HEK293 (cell line): ENCODE measurements around the gene AGT.

Source experiments
- PRDM1 ChIP-seq: fragments of 450-650 bp; formaldehyde crosslinking; IDR thresholded peaks from 2 replicates; pipeline ENCODE4; 2016; ENCODE audit warnings: missing biosample characterization, missing genetic modification characterization
- TCF7L2 ChIP-seq: IDR thresholded peaks from 2 replicates; pipeline ENCODE4 v1.6.1; 2011; ENCODE audit warnings: low read depth, mild to moderate bottlenecking, inconsistent platforms, low read length, moderate library complexity, borderline replicate concordance
- YY1 ChIP-seq: fragments of 450-650 bp; formaldehyde crosslinking; IDR thresholded peaks from 2 replicates; pipeline ENCODE4 v1.5.1; 2018; ENCODE audit warnings: missing biosample characterization, missing genetic modification characterization
- ZBTB20 ChIP-seq: fragments of 450-650 bp; formaldehyde crosslinking; IDR thresholded peaks from 2 replicates; pipeline ENCODE4 v1.5.1; 2016; ENCODE audit warnings: missing biosample characterization, missing genetic modification characterization
- ZFP37 ChIP-seq: fragments of 450-650 bp; formaldehyde crosslinking; IDR thresholded peaks from 2 replicates; pipeline ENCODE4 v1.5.1; 2016; ENCODE audit warnings: missing biosample characterization, missing genetic modification characterization
- ZNF175 ChIP-seq: fragments of 450-650 bp; formaldehyde crosslinking; IDR thresholded peaks from 2 replicates; pipeline ENCODE4 v1.5.1; 2016; ENCODE audit warnings: missing biosample characterization, missing genetic modification characterization
- ZNF19 ChIP-seq: fragments of 450-650 bp; formaldehyde crosslinking; IDR thresholded peaks from 2 replicates; pipeline ENCODE4; 2016; ENCODE audit warnings: missing biosample characterization, missing genetic modification characterization, low read depth
- ZNF335 ChIP-seq: fragments of 450-650 bp; formaldehyde crosslinking; conservative IDR thresholded peaks from 2 replicates; pipeline ENCODE4 v1.5.1; 2016; ENCODE audit warnings: missing biosample characterization, missing genetic modification characterization
- ZNF747 ChIP-seq: fragments of 450-650 bp; formaldehyde crosslinking; IDR thresholded peaks from 2 replicates; pipeline ENCODE4 v1.5.1; 2016; ENCODE audit warnings: missing biosample characterization, missing genetic modification characterization
- TF ChIP-seq, protein P1 (sequence below): fragments of 450-650 bp; formaldehyde crosslinking; IDR thresholded peaks from 2 replicates; pipeline ENCODE4 v1.5.1; 2016; ENCODE audit warnings: missing biosample characterization, missing genetic modification characterization
- TF ChIP-seq, protein P2 (sequence below): fragments of 450-650 bp; formaldehyde crosslinking; IDR thresholded peaks from 2 replicates; pipeline ENCODE4 v1.5.1; 2016; ENCODE audit warnings: missing biosample characterization, missing genetic modification characterization
- TF ChIP-seq, protein P3 (sequence below): fragments of 450-650 bp; formaldehyde crosslinking; IDR thresholded peaks from 2 replicates; pipeline ENCODE4 v1.5.1; 2016; ENCODE audit warnings: missing biosample characterization, missing genetic modification characterization, low read depth
- TF ChIP-seq, protein P4 (sequence below): fragments of 450-650 bp; formaldehyde crosslinking; IDR thresholded peaks from 2 replicates; pipeline ENCODE4 v1.5.1; 2016; ENCODE audit warnings: missing biosample characterization, missing genetic modification characterization
- TF ChIP-seq, protein P5 (sequence below): fragments of 450-650 bp; IDR thresholded peaks from 2 replicates; pipeline ENCODE4 v1.5.1; 2018; ENCODE audit warnings: missing biosample characterization, mild to moderate bottlenecking, missing genetic modification characterization

DNA sequence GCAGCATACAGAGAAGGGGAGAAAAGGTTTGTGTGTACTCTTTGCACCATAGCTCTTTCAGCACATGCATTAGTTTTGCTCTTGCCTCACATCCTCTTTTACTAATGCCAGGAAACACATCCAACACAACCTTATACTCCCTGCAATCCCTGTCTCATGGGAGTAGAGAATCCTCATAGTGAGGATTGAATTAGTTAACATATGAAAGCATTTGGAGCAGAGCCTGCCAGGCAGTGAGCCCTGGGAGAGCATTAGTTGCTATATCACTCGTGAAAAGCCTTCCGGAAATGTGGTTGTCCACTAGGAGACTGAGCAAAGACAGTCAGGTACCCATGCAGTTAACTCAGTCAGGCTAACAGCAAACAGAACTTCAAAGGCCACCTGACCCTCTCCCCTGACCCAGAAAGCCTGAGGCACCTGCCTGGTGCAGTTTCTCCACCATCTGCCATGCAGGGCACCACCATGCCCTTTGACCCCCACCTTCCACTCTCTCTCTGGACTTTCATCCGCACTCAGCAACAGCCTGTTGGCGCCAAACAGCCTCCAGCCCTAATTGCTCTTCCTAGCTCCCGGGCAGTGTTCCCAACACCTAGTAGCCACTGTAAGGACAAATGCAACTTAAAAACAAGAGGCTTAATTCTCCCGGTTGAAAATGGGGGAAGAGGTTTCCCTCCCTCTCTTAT lies 14.9 kb upstream of the AGT start:
- TF ChIP-seq, protein P1, sequence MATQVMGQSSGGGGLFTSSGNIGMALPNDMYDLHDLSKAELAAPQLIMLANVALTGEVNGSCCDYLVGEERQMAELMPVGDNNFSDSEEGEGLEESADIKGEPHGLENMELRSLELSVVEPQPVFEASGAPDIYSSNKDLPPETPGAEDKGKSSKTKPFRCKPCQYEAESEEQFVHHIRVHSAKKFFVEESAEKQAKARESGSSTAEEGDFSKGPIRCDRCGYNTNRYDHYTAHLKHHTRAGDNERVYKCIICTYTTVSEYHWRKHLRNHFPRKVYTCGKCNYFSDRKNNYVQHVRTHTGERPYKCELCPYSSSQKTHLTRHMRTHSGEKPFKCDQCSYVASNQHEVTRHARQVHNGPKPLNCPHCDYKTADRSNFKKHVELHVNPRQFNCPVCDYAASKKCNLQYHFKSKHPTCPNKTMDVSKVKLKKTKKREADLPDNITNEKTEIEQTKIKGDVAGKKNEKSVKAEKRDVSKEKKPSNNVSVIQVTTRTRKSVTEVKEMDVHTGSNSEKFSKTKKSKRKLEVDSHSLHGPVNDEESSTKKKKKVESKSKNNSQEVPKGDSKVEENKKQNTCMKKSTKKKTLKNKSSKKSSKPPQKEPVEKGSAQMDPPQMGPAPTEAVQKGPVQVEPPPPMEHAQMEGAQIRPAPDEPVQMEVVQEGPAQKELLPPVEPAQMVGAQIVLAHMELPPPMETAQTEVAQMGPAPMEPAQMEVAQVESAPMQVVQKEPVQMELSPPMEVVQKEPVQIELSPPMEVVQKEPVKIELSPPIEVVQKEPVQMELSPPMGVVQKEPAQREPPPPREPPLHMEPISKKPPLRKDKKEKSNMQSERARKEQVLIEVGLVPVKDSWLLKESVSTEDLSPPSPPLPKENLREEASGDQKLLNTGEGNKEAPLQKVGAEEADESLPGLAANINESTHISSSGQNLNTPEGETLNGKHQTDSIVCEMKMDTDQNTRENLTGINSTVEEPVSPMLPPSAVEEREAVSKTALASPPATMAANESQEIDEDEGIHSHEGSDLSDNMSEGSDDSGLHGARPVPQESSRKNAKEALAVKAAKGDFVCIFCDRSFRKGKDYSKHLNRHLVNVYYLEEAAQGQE (tag by site-specific recombination), result no peak
- TF ChIP-seq ZNF335 (tag by site-specific recombination) (no peak), YY1 (tag by site-specific recombination) (no peak), ZBTB20 (tag by site-specific recombination) (no peak), ZFP37 (tag by site-specific recombination) (no peak), TCF7L2 (no peak), ZNF175 (tag by site-specific recombination) (no peak), PRDM1 (tag by site-specific recombination) (no peak), ZNF19 (tag by site-specific recombination) (no peak), ZNF747 (no peak)
- TF ChIP-seq, protein P2, sequence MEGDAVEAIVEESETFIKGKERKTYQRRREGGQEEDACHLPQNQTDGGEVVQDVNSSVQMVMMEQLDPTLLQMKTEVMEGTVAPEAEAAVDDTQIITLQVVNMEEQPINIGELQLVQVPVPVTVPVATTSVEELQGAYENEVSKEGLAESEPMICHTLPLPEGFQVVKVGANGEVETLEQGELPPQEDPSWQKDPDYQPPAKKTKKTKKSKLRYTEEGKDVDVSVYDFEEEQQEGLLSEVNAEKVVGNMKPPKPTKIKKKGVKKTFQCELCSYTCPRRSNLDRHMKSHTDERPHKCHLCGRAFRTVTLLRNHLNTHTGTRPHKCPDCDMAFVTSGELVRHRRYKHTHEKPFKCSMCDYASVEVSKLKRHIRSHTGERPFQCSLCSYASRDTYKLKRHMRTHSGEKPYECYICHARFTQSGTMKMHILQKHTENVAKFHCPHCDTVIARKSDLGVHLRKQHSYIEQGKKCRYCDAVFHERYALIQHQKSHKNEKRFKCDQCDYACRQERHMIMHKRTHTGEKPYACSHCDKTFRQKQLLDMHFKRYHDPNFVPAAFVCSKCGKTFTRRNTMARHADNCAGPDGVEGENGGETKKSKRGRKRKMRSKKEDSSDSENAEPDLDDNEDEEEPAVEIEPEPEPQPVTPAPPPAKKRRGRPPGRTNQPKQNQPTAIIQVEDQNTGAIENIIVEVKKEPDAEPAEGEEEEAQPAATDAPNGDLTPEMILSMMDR (tag by site-specific recombination), result no peak
- TF ChIP-seq, protein P3, sequence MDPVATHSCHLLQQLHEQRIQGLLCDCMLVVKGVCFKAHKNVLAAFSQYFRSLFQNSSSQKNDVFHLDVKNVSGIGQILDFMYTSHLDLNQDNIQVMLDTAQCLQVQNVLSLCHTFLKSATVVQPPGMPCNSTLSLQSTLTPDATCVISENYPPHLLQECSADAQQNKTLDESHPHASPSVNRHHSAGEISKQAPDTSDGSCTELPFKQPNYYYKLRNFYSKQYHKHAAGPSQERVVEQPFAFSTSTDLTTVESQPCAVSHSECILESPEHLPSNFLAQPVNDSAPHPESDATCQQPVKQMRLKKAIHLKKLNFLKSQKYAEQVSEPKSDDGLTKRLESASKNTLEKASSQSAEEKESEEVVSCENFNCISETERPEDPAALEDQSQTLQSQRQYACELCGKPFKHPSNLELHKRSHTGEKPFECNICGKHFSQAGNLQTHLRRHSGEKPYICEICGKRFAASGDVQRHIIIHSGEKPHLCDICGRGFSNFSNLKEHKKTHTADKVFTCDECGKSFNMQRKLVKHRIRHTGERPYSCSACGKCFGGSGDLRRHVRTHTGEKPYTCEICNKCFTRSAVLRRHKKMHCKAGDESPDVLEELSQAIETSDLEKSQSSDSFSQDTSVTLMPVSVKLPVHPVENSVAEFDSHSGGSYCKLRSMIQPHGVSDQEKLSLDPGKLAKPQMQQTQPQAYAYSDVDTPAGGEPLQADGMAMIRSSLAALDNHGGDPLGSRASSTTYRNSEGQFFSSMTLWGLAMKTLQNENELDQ (tag by site-specific recombination), result no peak
- TF ChIP-seq, protein P4, sequence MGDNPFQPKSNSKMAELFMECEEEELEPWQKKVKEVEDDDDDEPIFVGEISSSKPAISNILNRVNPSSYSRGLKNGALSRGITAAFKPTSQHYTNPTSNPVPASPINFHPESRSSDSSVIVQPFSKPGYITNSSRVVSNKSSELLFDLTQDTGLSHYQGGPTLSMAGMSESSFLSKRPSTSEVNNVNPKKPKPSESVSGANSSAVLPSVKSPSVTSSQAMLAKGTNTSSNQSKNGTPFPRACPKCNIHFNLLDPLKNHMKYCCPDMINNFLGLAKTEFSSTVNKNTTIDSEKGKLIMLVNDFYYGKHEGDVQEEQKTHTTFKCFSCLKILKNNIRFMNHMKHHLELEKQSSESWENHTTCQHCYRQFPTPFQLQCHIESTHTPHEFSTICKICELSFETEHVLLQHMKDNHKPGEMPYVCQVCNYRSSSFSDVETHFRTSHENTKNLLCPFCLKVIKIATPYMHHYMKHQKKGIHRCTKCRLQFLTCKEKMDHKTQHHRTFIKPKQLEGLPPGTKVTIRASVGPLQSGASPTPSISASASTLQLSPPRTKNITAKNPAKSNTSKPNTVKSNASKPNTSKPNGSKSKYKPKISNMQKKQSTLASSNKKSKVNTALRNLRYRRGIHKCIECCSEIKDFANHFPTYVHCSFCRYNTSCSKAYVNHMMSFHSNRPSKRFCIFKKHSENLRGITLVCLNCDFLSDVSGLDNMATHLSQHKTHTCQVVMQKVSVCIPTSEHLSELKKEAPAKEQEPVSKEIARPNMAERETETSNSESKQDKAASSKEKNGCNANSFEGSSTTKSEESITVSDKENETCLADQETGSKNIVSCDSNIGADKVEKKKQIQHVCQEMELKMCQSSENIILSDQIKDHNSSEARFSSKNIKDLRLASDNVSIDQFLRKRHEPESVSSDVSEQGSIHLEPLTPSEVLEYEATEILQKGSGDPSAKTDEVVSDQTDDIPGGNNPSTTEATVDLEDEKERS (tag by site-specific recombination), result no peak
- TF ChIP-seq, protein P5, sequence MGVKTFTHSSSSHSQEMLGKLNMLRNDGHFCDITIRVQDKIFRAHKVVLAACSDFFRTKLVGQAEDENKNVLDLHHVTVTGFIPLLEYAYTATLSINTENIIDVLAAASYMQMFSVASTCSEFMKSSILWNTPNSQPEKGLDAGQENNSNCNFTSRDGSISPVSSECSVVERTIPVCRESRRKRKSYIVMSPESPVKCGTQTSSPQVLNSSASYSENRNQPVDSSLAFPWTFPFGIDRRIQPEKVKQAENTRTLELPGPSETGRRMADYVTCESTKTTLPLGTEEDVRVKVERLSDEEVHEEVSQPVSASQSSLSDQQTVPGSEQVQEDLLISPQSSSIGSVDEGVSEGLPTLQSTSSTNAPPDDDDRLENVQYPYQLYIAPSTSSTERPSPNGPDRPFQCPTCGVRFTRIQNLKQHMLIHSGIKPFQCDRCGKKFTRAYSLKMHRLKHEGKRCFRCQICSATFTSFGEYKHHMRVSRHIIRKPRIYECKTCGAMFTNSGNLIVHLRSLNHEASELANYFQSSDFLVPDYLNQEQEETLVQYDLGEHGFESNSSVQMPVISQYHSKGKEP (tag by site-specific recombination), result no peak
